GM12801 (cell line): ENCODE results near the gene PDZD2.

Experiments
- TF ChIP-seq, protein P1 (sequence below): IDR thresholded peaks from one replicate; pipeline ENCODE4 v1.5.1; 2011; ENCODE audit warnings: control low read depth; ENCODE audit not compliant: insufficient read length; ENCODE audit errors: extremely low read depth

PDZD2 gene

DNA sequence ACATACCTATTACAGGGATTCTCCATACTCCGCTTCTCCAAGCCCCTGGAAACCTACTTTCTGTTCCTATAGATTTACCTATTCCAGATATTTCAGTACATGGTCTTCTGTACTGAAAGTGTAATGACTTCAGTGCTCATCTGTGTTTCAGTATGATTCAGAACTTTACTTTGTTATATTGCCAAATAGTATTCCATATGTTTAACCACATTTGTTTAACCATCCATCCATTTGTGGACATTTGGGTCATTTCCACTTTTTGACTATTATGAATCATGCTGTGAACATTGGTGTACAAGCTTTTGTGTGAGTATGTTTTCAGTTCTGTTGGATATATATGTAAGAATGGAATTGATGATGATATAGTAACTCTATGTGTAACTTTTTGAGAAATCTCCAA lies 188.9 kb downstream of the PDZD2 start:
- TF ChIP-seq, protein P1, sequence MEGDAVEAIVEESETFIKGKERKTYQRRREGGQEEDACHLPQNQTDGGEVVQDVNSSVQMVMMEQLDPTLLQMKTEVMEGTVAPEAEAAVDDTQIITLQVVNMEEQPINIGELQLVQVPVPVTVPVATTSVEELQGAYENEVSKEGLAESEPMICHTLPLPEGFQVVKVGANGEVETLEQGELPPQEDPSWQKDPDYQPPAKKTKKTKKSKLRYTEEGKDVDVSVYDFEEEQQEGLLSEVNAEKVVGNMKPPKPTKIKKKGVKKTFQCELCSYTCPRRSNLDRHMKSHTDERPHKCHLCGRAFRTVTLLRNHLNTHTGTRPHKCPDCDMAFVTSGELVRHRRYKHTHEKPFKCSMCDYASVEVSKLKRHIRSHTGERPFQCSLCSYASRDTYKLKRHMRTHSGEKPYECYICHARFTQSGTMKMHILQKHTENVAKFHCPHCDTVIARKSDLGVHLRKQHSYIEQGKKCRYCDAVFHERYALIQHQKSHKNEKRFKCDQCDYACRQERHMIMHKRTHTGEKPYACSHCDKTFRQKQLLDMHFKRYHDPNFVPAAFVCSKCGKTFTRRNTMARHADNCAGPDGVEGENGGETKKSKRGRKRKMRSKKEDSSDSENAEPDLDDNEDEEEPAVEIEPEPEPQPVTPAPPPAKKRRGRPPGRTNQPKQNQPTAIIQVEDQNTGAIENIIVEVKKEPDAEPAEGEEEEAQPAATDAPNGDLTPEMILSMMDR, result no peak

DNA sequence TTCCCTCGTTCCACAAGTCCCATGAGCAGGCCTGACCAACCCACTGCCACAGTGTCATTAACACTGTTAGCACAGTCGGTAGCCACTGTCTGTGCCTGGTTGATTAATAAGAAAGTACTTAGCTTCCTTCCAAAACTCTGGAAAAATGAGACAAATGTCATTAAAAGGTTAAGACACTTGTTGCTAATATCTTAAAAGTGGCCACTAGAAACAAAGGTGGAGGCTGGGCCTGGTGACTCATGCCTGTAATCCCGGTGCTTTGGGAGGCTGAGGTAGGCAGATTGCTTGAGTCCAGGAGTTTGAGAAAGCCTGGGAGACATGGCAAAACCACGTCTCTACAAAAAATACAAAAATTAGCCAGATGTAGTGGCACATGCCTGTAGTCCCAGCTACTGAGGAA lies 194.0 kb downstream of the PDZD2 start:
- TF ChIP-seq, protein P1, result no peak

DNA sequence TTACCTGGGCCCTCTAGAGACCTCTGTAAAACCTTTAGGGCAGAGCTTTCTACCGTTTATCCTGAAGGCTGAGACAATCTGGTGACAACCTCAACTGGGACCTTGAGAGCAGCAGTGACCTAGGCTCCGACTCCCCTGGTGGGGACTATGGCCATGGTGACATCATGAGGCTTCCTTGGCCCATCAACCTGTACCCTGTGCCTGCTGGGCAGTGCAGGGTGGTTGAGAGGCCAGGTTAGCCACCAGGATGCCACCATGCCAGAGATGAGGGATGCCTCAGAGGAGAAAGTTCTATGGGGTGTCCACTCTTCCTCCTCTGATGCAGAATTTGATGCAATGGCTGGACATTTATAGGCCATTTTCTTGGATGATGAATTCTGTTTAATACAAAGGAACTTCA lies 194.8 kb downstream of the PDZD2 start:
- TF ChIP-seq, protein P1, result no peak

DNA sequence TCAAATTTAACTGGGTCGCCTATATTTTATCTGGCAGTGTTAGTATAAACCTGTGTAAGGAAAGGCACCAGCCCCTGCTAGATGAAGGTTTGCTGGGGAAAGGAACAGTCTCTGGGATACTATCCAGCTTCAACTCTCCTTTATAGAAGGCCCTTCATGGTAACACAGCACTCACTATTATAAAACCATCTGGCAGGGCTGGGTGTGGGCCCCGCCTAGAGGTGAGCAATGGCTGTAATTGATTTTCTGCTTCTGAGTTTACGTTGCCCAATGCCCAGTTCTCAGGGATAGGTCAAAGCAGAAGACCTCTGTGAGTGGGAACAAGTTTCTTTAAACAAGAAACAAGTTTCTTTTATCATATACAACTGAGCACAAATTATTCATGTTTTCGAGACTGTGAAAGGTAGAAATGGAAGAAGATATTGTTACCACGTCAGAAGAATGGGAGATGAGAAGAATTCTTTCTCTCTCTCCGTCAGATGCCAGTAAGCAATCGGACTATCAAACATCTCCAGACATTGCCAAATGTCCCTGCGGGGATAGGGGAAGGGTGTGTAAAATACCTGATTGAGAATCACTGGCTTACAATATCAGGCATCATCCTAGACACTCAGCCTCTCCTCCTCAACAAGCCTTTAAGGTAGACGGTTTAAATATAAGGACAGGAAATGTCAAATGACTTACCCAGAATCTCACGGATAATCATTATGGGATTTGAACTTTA lies 205.9 kb downstream of the PDZD2 start:
- TF ChIP-seq, protein P1, result no peak

DNA sequence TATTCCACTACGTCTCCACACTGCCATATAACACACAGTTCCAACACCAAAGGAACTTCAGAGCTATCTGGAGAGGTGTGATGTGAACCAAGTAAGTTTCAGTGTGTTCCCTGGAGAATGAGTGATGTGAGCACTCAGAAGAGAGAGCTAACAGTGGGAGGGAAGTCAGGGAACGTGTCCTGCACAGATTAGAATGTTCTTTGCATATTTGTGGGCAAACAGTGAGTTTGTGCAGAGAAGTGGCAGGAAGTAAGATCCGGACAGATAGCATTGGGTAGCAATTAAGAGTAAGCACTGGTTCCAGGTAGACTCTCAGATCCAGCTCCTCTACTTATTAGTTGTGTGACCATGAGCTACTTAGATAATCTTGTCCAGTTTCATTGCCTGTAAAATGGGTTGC lies 206.4 kb downstream of the PDZD2 start:
- TF ChIP-seq, protein P1, result no peak

DNA sequence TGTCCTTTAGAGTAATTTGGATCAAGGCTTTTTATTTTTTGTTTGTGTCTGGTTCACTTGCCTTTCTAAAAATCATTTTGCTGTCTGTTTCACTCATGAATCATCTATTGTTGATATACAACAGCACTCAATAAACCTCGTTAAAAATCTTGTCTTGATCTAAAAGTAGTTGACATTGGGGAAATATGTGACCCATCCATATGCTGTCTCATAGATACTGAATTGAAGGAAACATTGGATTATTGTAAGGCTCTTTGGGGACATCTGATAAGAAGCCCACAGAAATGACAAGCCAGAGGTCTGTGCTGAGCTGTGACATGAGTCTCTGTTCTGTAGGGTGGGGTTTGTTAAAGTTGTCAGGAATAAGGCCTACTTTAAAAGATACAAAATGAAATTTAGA lies 208.0 kb downstream of the PDZD2 start:
- TF ChIP-seq, protein P1, result no peak

DNA sequence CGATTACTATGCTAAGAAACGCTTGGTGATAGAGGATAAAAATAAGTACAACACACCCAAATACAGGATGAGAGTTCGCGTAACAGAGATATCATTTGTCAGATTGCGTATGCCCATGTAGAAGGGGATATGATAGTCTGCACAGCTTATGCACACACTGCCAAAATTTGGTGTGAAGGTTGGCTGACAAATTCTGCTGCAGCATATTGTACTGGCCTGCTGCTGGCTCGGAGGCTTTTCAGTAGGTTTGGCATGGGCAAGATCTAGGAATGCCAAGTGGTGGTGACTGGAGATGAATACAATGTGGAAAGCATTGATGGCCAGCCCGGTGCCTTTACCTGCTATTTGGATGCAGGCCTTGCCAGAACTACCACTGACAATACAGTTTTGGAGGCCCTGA lies 208.4 kb downstream of the PDZD2 start:
- TF ChIP-seq, protein P1, result no peak
